ENCODE results near the gene MTTP. TPM values are rescaled to one million over a fixed set of nuclear protein-coding genes. Genes with fewer than 3 reads are reported as not detected.
A peak's percentile ranks its signal among the peaks of the same experiment; 100 is the strongest.

The MTTP gene
- total RNA-seq, 4 donors from 2014 or later, result not detected

DNA sequence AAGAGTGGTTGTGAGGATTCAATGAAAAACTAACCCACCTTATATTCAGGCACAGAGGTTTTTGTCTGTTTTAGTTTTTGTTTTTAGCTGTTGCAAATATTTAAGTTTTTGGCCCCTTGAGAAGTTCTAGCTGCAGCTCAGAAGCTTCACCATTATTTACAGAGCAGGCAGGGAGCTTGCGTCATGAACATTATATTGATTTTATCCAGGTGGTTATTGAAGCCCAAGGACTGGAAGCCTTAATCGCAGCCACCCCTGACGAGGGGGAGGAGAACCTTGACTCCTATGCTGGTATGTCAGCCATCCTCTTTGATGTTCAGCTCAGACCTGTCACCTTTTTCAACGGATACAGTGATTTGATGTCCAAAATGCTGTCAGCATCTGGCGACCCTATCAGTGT lies 38.1 kb downstream of the MTTP start:
- DNase-seq (ENCODE audit: low spot score), result no peak
- TF ChIP-seq, protein P1, sequence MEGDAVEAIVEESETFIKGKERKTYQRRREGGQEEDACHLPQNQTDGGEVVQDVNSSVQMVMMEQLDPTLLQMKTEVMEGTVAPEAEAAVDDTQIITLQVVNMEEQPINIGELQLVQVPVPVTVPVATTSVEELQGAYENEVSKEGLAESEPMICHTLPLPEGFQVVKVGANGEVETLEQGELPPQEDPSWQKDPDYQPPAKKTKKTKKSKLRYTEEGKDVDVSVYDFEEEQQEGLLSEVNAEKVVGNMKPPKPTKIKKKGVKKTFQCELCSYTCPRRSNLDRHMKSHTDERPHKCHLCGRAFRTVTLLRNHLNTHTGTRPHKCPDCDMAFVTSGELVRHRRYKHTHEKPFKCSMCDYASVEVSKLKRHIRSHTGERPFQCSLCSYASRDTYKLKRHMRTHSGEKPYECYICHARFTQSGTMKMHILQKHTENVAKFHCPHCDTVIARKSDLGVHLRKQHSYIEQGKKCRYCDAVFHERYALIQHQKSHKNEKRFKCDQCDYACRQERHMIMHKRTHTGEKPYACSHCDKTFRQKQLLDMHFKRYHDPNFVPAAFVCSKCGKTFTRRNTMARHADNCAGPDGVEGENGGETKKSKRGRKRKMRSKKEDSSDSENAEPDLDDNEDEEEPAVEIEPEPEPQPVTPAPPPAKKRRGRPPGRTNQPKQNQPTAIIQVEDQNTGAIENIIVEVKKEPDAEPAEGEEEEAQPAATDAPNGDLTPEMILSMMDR (IDR thresholded peaks at IDR 0.05), result no peak
- no peak for ATAC-seq (ENCODE audit: low FRiP score)

DNA sequence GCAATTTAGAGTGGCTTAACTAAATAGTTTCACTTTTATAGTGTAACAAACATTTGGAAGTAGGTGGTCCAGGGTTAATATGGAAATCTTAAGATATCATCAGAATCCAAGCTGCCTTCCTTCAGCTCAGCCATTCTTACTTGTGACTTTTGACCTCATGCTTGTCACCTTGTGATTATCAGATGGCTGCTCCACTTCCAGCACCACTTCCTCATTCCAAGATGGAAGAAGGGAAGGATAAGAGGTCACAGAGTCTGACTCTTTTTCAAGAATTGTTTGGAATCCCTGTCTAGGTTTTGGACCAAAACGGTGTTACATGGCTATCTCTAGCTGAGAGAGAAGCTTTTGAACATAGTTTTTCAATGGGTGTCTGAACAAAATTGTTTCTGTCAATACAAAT lies 39.9 kb downstream of the MTTP start:
- DNase-seq (ENCODE audit: low spot score) (no peak), ATAC-seq (ENCODE audit: low FRiP score) (no peak)
- TF ChIP-seq, protein P1 (IDR thresholded peaks at IDR 0.05), result no peak

DNA sequence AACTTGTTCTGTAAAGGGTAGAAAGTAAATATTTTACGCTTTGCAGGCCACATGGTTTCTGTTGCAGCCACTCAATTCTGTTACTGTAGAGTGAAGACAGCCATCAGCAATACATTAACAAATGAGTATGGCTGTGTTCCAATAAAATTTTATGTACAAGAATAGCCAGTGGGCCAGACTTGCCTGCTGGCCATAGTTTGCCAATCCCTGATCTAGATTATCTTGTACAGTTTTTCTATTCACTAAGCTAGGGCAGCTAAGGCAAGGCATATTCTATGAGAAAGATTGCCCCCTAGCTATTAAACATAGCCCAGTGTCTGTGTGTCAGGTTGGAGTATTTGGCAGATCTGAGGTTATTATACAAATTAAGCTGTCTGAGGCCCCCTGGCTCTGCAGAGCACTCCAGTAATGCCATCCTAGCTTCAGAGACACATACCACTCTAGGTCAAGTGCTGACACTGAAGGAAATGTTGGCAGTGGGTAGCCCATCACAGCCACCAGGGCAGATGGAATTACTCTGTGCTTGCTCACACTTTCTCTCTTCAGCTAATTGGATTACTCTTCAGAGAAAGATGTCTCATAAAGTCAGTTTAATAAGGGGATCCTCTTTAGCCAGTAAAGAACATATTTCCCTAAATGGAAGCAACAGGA lies 40.7 kb downstream of the MTTP start:
- no peak for ATAC-seq (ENCODE audit: low FRiP score)
- TF ChIP-seq, protein P1 (IDR thresholded peaks at IDR 0.05), result no peak
- DNase-seq (ENCODE audit: low spot score), result no peak

DNA sequence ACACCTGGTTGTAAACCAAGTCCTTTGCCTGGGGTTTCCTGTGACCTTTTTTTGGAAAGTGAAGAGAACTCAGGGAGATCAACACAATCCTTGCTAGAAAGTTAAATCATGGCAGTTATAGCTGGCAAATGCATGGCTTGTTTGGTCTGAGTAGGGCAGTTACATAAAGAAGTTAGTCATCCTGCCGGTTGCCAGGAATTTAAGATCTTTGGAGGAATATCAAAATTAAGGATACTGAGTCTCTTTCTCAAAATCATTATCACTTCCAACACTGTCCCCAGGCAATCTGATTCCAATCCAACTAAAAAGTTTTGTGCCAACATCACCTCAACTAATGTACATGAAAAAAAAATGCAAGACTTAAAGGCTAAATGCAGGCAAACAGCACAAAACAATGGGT lies 42.8 kb downstream of the MTTP start:
- TF ChIP-seq, protein P1 (IDR thresholded peaks at IDR 0.05), result no peak

DNA sequence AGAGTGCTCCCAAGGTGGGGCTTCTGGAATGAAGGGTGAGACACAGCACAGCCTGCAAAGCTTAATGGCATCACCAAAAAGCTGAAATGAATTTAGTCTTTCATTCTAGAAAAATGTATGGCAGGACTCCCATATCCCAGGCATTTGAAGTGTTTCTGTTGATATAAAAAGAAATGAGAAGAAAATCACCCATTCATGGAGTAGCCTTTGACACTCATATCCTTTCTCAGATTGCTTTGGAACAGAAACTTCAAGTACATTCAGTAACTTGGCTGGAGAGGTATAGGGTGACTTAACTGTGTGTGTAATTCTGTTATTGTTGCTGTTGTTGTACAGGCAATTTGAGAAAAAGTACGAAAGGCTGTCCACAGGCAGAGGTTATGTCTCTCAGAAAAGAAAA lies 47.7 kb downstream of the MTTP start:
- DNase-seq (ENCODE audit: low spot score) (no peak), ATAC-seq (ENCODE audit: low FRiP score) (no peak)

More for the DNA sequence above, 42.8 kb downstream of the MTTP start:
- no peak for ATAC-seq (ENCODE audit: low FRiP score)
- DNase-seq (ENCODE audit: low spot score), result no peak

DNA sequence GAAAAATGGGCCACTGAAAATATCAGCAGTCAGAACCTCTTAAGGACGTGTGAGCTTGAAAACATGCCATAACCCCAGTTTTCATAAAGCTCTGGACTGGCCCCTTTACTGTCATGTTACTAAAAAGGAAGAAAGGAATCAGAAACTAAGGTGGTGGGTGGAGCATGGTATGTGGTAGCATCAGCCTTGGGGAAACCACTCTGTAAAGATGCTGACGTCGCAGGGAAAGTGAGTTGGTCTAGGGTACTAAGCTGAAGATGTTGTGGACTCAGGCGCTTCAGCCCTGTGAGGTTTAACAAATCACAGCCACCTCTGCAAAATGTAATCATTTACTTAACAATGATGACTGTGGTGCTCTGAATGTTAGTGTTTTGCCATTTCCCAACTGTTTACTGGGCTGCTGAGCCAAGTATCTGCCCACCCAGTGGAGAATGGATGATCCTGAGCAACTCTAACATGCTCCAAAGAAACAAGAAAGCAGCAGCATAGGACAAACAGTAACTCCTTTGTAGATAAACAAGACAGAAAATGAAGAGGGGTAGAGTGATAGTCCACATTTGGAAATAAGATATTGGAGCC lies 49.6 kb downstream of the MTTP start:
- DNase-seq (ENCODE audit: low spot score), result no peak
- TF ChIP-seq, protein P1 (IDR thresholded peaks at IDR 0.05), result no peak
- peak; percentile 59 for ATAC-seq (ENCODE audit: low FRiP score)

More for the DNA sequence above, 47.7 kb downstream of the MTTP start:
- TF ChIP-seq, protein P1 (IDR thresholded peaks at IDR 0.05), result no peak

DNA sequence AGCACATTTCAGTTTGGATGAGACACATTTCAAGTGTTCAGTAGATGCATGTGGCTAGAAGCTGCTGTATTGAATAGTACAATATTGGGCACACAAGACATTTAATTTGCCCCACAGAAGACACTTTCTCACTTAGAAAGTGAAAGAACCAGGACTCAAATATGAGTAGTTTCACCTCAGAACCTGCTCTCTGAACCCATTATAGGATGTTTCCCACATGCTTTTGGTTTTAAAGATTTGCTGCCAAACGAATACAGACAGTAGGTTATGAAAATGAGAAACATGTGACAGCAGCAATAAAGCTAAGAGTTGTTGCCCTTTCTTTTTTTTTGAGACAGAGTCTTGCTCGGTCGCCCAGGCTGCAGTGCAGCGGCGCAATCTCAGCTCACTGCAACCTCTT lies 50.7 kb downstream of the MTTP start:
- DNase-seq (ENCODE audit: low spot score) (no peak), ATAC-seq (ENCODE audit: low FRiP score) (no peak)
- TF ChIP-seq, protein P1 (IDR thresholded peaks at IDR 0.05), result no peak
